ENCODE data around the gene MMP10.
"Not testable (repeated sequence)": the region's sequence is repeated elsewhere in the genome, so short reads cannot be mapped to it uniquely, and the experiment has no call there.

GRCh38 chr11:102746746-102747578 is 33.5 kb downstream of the MMP10 start:
- TF ChIP-seq CTCF (IDR thresholded peaks at IDR 0.05; ENCODE audit: low read depth, low read length, missing input control); RAD21 (IDR thresholded peaks at IDR 0.05); EGR1 (IDR thresholded peaks at IDR 0.05; ENCODE audit: low read depth in 2 of 2); YY1 (IDR thresholded peaks at IDR 0.05); TAF1 (conservative IDR thresholded peaks at IDR 0.05); MAX (IDR thresholded peaks at IDR 0.05); JUND (IDR thresholded peaks at IDR 0.05); RXRA (IDR thresholded peaks at IDR 0.05): not testable (repeated sequence)
- TF ChIP-seq, protein P1, sequence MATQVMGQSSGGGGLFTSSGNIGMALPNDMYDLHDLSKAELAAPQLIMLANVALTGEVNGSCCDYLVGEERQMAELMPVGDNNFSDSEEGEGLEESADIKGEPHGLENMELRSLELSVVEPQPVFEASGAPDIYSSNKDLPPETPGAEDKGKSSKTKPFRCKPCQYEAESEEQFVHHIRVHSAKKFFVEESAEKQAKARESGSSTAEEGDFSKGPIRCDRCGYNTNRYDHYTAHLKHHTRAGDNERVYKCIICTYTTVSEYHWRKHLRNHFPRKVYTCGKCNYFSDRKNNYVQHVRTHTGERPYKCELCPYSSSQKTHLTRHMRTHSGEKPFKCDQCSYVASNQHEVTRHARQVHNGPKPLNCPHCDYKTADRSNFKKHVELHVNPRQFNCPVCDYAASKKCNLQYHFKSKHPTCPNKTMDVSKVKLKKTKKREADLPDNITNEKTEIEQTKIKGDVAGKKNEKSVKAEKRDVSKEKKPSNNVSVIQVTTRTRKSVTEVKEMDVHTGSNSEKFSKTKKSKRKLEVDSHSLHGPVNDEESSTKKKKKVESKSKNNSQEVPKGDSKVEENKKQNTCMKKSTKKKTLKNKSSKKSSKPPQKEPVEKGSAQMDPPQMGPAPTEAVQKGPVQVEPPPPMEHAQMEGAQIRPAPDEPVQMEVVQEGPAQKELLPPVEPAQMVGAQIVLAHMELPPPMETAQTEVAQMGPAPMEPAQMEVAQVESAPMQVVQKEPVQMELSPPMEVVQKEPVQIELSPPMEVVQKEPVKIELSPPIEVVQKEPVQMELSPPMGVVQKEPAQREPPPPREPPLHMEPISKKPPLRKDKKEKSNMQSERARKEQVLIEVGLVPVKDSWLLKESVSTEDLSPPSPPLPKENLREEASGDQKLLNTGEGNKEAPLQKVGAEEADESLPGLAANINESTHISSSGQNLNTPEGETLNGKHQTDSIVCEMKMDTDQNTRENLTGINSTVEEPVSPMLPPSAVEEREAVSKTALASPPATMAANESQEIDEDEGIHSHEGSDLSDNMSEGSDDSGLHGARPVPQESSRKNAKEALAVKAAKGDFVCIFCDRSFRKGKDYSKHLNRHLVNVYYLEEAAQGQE (IDR thresholded peaks at IDR 0.05) = not testable (repeated sequence)
- TF ChIP-seq, protein P2, sequence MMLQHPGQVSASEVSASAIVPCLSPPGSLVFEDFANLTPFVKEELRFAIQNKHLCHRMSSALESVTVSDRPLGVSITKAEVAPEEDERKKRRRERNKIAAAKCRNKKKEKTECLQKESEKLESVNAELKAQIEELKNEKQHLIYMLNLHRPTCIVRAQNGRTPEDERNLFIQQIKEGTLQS (IDR thresholded peaks at IDR 0.05) = not testable (repeated sequence)
- TF ChIP-seq, protein P3, sequence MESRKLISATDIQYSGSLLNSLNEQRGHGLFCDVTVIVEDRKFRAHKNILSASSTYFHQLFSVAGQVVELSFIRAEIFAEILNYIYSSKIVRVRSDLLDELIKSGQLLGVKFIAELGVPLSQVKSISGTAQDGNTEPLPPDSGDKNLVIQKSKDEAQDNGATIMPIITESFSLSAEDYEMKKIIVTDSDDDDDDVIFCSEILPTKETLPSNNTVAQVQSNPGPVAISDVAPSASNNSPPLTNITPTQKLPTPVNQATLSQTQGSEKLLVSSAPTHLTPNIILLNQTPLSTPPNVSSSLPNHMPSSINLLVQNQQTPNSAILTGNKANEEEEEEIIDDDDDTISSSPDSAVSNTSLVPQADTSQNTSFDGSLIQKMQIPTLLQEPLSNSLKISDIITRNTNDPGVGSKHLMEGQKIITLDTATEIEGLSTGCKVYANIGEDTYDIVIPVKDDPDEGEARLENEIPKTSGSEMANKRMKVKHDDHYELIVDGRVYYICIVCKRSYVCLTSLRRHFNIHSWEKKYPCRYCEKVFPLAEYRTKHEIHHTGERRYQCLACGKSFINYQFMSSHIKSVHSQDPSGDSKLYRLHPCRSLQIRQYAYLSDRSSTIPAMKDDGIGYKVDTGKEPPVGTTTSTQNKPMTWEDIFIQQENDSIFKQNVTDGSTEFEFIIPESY (IDR thresholded peaks at IDR 0.05) = not testable (repeated sequence)

All from liver (tissue), 3 donors.